ENCODE results near the gene CTSZ. TPM values are rescaled to one million over a fixed set of nuclear protein-coding genes. Genes with fewer than 3 reads are reported as not detected.

The CTSZ gene
- polyA plus RNA-seq, 3 donors, result 62.6 to 755 (median 86.4) TPM

DNA sequence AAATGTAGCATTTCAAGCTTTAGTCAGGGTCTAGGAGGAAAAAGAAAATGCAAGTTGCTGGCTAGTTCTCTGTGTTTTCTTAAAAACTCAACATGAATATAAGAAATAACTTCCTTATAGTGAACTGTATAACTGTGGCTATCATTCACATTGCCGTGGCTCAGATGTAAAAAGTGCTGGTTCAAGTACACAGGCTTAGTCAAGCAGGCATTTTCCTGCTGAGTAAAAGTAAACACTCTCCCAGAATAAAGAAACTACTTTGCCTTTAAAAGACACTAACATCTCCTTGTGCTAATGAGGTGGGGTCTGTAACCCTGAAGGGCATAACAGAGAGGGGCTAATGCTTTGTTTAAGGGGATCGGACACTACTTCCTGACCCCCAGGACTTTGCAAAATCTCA is 21.8 kb upstream of the CTSZ start:
- Histone ChIP-seq H3K4me3 (replicated peaks in 1 of 3; ENCODE audit: low read depth in 2 of 3, low read length in 3 of 3) (no peak overlapping the region), H3K9ac (ENCODE audit: insufficient read depth, low read length, poor library complexity, severe bottlenecking) (no peak overlapping the region), H3K36me3 (replicated peaks in 1 of 2; ENCODE audit: control insufficient read depth in 1 of 2, insufficient read depth in 2 of 2, low read length in 2 of 2) (peaks cover 57 to 70% of the 10 kb centered on the region in 2 donors), H2AFZ (ENCODE audit: insufficient read depth, low read depth, low read length, poor library complexity, severe bottlenecking) (no peak overlapping the region), H3K79me2 (ENCODE audit: insufficient read depth, low read length) (peaks cover 82% of the 10 kb centered on the region), H4K20me1 (ENCODE audit: insufficient read depth, low read length) (peaks cover 78% of the 10 kb centered on the region), H3K4me1 (ENCODE audit: control insufficient read depth in 1 of 2, insufficient read depth in 2 of 2, low read length in 2 of 2) (peaks cover 23 to 41% of the 10 kb centered on the region in 2 donors), H3K27me3 (ENCODE audit: control insufficient read depth in 2 of 2, insufficient read depth in 2 of 2, low read length in 2 of 2) (no peaks in the 10 kb centered on the region), H3K4me2 (replicated peaks; ENCODE audit: extremely low read depth, low read length, poor library complexity, severe bottlenecking) (no peak overlapping the region), H3K27ac (ENCODE audit: low read depth in 1 of 2, low read length in 2 of 2) (peak overlapping the region in 1 of 2 donors; percentile 27), H3K9me3 (replicated peaks in 1 of 2; ENCODE audit: control insufficient read depth in 1 of 2, insufficient read depth in 1 of 2, low read length in 2 of 2) (no peaks in the 10 kb centered on the region)
- Mint-ChIP-seq H3K4me1 (peaks cover 51% of the 10 kb centered on the region), H3K9me3 (no peaks in the 10 kb centered on the region), H3K36me3 (peaks cover 69% of the 10 kb centered on the region in 2 donors), H3K27me3 (ENCODE audit: low read depth in 3 of 3) (peaks cover 0 to 2% (median 0%) of the 10 kb centered on the region in 3 donors), H3K27ac (peak overlapping the region in 2 of 7 donors; percentile 38 to 64), H3K4me3 (no peak overlapping the region)
- intact Hi-C loops (cut with micrococcal nuclease), result loop anchor here in 1 of 2 donors (5.0 kb wide), 1 partner anchor 37 kb away; no protein-coding TSS in a partner anchor
- TF ChIP-seq, protein P1, sequence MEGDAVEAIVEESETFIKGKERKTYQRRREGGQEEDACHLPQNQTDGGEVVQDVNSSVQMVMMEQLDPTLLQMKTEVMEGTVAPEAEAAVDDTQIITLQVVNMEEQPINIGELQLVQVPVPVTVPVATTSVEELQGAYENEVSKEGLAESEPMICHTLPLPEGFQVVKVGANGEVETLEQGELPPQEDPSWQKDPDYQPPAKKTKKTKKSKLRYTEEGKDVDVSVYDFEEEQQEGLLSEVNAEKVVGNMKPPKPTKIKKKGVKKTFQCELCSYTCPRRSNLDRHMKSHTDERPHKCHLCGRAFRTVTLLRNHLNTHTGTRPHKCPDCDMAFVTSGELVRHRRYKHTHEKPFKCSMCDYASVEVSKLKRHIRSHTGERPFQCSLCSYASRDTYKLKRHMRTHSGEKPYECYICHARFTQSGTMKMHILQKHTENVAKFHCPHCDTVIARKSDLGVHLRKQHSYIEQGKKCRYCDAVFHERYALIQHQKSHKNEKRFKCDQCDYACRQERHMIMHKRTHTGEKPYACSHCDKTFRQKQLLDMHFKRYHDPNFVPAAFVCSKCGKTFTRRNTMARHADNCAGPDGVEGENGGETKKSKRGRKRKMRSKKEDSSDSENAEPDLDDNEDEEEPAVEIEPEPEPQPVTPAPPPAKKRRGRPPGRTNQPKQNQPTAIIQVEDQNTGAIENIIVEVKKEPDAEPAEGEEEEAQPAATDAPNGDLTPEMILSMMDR (IDR thresholded peaks at IDR 0.05), result no peak
- 60% methylated on average over 1 of the region's 2 CpGs for WGBS (ENCODE audit: insufficient coverage)
- no peak for DNase-seq

DNA sequence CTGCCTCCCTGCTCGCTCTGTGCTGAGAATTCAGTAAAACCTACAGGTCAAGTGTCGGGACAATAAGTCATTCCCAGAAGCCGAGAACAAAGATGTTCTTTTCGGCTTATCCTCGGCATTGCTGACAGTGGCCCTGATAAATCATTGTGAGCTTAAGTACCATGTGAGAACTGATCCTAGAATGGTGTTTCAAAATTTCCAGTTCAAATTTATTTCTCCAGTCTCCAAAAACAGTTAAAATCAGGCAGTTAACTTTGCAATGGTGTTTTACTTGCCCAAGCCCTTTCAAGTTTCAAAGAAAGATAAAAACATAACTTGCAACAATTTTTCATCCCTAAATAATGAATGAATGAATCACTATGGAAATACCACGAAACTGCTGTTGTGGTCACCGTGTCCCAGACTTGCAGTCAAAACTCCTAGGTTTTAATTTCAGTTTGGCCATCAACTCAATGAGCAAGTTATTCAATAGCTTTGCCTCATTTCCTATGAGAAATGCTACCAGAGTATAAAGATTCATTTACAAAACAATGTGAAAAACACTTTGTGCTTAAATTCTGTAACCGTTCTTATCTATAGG is 20.8 kb upstream of the CTSZ start:
- Histone ChIP-seq H4K20me1 (ENCODE audit: insufficient read depth, low read length) (peaks cover 87% of the 10 kb centered on the region), H3K36me3 (replicated peaks in 1 of 2; ENCODE audit: control insufficient read depth in 1 of 2, insufficient read depth in 2 of 2, low read length in 2 of 2) (peaks cover 67 to 77% of the 10 kb centered on the region in 2 donors), H3K4me3 (replicated peaks in 1 of 3; ENCODE audit: low read depth in 2 of 3, low read length in 3 of 3) (no peak overlapping the region), H3K9ac (ENCODE audit: insufficient read depth, low read length, poor library complexity, severe bottlenecking) (no peak overlapping the region), H3K9me3 (replicated peaks in 1 of 2; ENCODE audit: control insufficient read depth in 1 of 2, insufficient read depth in 1 of 2, low read length in 2 of 2) (no peaks in the 10 kb centered on the region), H3K4me2 (replicated peaks; ENCODE audit: extremely low read depth, low read length, poor library complexity, severe bottlenecking) (no peak overlapping the region), H3K27me3 (ENCODE audit: control insufficient read depth in 2 of 2, insufficient read depth in 2 of 2, low read length in 2 of 2) (no peaks in the 10 kb centered on the region), H3K79me2 (ENCODE audit: insufficient read depth, low read length) (peaks cover 84% of the 10 kb centered on the region), H3K27ac (ENCODE audit: low read depth in 1 of 2, low read length in 2 of 2) (no peak overlapping the region), H2AFZ (ENCODE audit: insufficient read depth, low read depth, low read length, poor library complexity, severe bottlenecking) (no peak overlapping the region), H3K4me1 (ENCODE audit: control insufficient read depth in 1 of 2, insufficient read depth in 2 of 2, low read length in 2 of 2) (peaks cover 22 to 38% of the 10 kb centered on the region in 2 donors)
- Mint-ChIP-seq H3K4me3 (no peak overlapping the region), H3K4me1 (peaks cover 50% of the 10 kb centered on the region), H3K27me3 (ENCODE audit: low read depth in 3 of 3) (peaks cover 0 to 2% (median 2%) of the 10 kb centered on the region in 3 donors), H3K27ac (peak overlapping the region in 2 of 7 donors; percentile 4 to 37), H3K36me3 (peaks cover 78 to 79% of the 10 kb centered on the region in 2 donors), H3K9me3 (no peaks in the 10 kb centered on the region)
- intact Hi-C loops (cut with micrococcal nuclease), result loop anchor here in 1 of 2 donors (5.0 kb wide), 1 partner anchor 36 kb away; no protein-coding TSS in a partner anchor
- DNase-seq, result no peak
- TF ChIP-seq, protein P1 (IDR thresholded peaks at IDR 0.05), result no peak
- 84% methylated on average over 4 of the region's 8 CpGs for WGBS (ENCODE audit: insufficient coverage)

Data from CD14-positive monocyte (primary cell).